Left lung (tissue), 10 donors: Measurements from ENCODE around the gene CDK19. TPM values are rescaled to one million over a fixed set of nuclear protein-coding genes. Genes with fewer than 3 reads are reported as not detected.

Source experiments
- ATAC-seq: fragments of 200-7000 bp; cut with Tn5 transposase; one replicate; pipeline ENCODE4 v1.9.1; 2020; ENCODE audit warnings: moderate library complexity
- DNase-seq, 4 donors: peaks; one replicate each; pipeline ENCODE4 v3.0.0-alpha.2; 2013 to 2020
- H3K27ac ChIP-seq, 2 donors: fragments of 200-600 bp; sonication (generic) in 1 of 2; one replicate each; pipeline versions ENCODE4 v1.5.0 to v1.8.0; 2020 to 2021
- H3K27me3 ChIP-seq, 2 donors: fragments of 200-600 bp; sonication (generic) in 1 of 2; one replicate each; pipeline versions ENCODE4 v1.5.0 to v1.8.0; 2020 to 2021
- H3K36me3 ChIP-seq, 2 donors: fragments of 200-600 bp; sonication (generic) in 1 of 2; one replicate each; pipeline versions ENCODE4 v1.5.0 to v1.8.0; 2020 to 2021
- H3K4me1 ChIP-seq, 2 donors: fragments of 200-600 bp; one replicate each; pipeline ENCODE4 v1.8.0; 2021
- H3K4me3 ChIP-seq, 2 donors: fragments of 200-600 bp; sonication (generic) in 1 of 2; one replicate each; pipeline versions ENCODE4 v1.5.0 to v1.8.0; 2020 to 2021; ENCODE audit warnings: mild to moderate bottlenecking in 1 of 2
- H3K9me3 ChIP-seq, 2 donors: fragments of 200-600 bp; sonication (generic) in 1 of 2; one replicate each; pipeline versions ENCODE4 v1.5.0 to v1.8.0; 2020 to 2021
- intact Hi-C, 2 donors: fragments of 100-400 bp; cut with DNase I; formaldehyde crosslinking; loops; one replicate each; pipeline versions ENCODE4 v1.11.2 to v1.14.2; 2022
- polyA plus RNA-seq, 6 donors: library from polyadenylated mRNA; unstranded; fragments of 120-200 nt; gene quantifications; one replicate each; pipeline ENCODE4 v1.2.1, GENCODE V29; 2013; ENCODE audit not compliant: insufficient read length in 6 of 6
- total RNA-seq, 2 donors: library from RNA; stranded (reverse); fragmentation: NEBNext Ultra II Directional; extraction: Animal tissue kit (Norgen Biotek cat#: 25700); gene quantifications; one replicate each; pipeline ENCODE4 v1.2.1, GENCODE V29; 2021
- TF ChIP-seq, protein P1 (sequence below), 2 donors: fragments of 200-600 bp; sonication (generic) in 1 of 2; IDR thresholded peaks; one replicate each; pipeline versions ENCODE4 v1.5.0 to v1.8.0; 2021; ENCODE audit warnings: antibody characterized with exemption in 2 of 2
- donor health status: DM: no; HTN: yes; CAD: no.
- donor health status: DM: no; HTN: no; CAD: no.

CDK19 gene
- total and polyA plus RNA-seq, 8 donors: 18.4 to 46.1 (median 36.2) TPM

DNA sequence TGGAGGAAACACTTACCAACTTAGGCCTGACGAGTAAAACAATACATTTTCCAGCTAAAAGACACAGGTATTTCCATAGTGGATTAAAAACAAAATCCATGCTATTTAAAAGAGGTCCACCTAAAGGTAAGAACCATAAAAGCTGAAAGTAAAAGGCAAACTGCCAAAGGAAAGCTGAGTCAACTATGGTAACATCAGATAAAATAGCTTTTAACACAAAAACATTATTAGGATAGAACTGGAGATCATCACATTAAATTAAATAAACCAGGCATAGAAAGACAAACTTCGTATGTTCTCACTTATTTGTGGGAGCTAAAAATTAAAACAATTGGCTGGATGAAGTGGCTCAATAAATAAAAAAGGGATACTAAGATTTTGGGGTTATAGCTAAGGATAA, 172.1 kb downstream of the CDK19 start:
- TF ChIP-seq, protein P1, sequence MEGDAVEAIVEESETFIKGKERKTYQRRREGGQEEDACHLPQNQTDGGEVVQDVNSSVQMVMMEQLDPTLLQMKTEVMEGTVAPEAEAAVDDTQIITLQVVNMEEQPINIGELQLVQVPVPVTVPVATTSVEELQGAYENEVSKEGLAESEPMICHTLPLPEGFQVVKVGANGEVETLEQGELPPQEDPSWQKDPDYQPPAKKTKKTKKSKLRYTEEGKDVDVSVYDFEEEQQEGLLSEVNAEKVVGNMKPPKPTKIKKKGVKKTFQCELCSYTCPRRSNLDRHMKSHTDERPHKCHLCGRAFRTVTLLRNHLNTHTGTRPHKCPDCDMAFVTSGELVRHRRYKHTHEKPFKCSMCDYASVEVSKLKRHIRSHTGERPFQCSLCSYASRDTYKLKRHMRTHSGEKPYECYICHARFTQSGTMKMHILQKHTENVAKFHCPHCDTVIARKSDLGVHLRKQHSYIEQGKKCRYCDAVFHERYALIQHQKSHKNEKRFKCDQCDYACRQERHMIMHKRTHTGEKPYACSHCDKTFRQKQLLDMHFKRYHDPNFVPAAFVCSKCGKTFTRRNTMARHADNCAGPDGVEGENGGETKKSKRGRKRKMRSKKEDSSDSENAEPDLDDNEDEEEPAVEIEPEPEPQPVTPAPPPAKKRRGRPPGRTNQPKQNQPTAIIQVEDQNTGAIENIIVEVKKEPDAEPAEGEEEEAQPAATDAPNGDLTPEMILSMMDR (IDR thresholded peaks at IDR 0.05): no peak
- Histone ChIP-seq H3K4me1 (no peaks in the 10 kb centered on the region), H3K9me3 (peaks cover 0 to 3% of the 10 kb centered on the region in 2 donors), H3K4me3 (no peak overlapping the region), H3K36me3 (peaks cover 0 to 14% of the 10 kb centered on the region in 2 donors), H3K27ac (no peak overlapping the region), H3K27me3 (no peaks in the 10 kb centered on the region)
- intact Hi-C loops: no loop called here
- ATAC-seq: no peak
- DNase-seq: no peak

DNA sequence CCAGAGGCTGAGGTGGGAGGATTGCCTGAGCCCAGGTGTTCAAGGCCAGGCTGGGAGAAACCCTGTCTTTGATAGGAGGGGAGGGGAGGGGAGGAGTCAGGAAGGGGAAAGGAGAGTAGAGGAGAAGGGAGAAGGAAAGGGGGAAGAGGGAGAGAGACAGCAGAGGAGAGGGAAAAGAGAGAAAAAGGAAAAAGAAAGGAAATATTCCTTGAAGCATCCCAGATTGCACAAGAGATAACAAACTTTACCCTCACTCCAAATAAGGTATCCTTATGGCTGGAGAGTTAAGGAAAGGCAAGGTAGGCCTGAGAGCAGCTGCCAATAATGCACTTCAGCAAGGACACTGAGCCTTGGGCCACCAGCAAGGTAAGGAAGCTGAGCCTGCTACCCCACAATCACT, 172.6 kb downstream of the CDK19 start:
- H3K27ac ChIP-seq: no peak overlapping the region
- TF ChIP-seq, protein P1 (IDR thresholded peaks at IDR 0.05): no peak
- no peak for DNase-seq
- ATAC-seq: no peak
- no peaks in the 10 kb centered on the region for H3K27me3 ChIP-seq
- no peaks in the 10 kb centered on the region for H3K4me1 ChIP-seq
- peaks cover 0 to 3% of the 10 kb centered on the region in 2 donors for H3K9me3 ChIP-seq
- peaks cover 0 to 14% of the 10 kb centered on the region in 2 donors for H3K36me3 ChIP-seq
- H3K4me3 ChIP-seq: no peak overlapping the region
- intact Hi-C loops: no loop called here

DNA sequence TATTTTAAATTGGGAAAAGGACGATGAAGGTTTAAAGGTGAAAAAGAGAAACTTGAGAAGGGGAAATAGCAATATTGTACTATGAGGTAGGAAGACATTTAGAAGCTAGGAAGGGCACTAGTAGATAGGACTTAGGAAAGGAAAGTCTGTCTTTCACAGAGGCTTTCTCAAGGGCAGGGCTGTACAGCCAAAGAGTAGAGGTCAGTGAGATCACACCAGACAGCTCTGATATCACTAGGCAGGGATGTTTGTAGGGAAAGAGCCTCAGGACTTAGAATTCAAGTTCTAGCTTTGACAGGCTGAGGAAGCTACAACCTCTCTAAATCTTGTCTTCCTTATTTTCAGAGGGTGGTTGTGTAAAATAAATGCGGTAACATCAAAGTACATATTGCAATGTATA, 178.5 kb downstream of the CDK19 start:
- DNase-seq: no peak
- no peaks in the 10 kb centered on the region for H3K9me3 ChIP-seq
- no peak overlapping the region for H3K4me3 ChIP-seq
- no peak for ATAC-seq
- intact Hi-C loops: no loop called here
- H3K4me1 ChIP-seq: no peaks in the 10 kb centered on the region
- no peak overlapping the region for H3K27ac ChIP-seq
- TF ChIP-seq, protein P1 (IDR thresholded peaks at IDR 0.05): no peak
- H3K27me3 ChIP-seq: no peaks in the 10 kb centered on the region
- no peaks in the 10 kb centered on the region for H3K36me3 ChIP-seq

DNA sequence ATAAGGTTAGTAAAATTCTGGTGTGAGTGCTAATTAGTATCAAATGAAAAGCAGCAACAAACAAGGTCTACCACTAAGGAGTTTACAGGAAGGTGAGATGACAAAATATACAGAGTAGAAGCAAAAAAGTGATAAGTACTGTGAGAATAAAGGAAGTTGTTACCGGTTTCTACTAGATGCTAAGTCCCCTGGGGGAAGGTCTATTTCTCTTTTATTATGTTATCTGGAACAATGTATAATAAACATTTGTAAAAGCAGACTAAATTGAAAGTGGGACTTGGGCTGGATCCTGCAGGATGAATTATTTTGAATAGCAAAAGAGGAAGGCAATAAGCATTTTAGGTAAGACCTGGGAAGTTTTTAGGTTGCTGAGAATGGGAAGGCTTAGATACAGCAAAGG, 180.2 kb downstream of the CDK19 start:
- DNase-seq: no peak
- no peak overlapping the region for H3K27ac ChIP-seq
- no peaks in the 10 kb centered on the region for H3K4me1 ChIP-seq
- TF ChIP-seq, protein P1 (IDR thresholded peaks at IDR 0.05): no peak
- H3K9me3 ChIP-seq: no peaks in the 10 kb centered on the region
- intact Hi-C loops: no loop called here
- no peak overlapping the region for H3K4me3 ChIP-seq
- peaks cover 0 to 11% of the 10 kb centered on the region in 2 donors for H3K36me3 ChIP-seq
- H3K27me3 ChIP-seq: no peaks in the 10 kb centered on the region
- no peak for ATAC-seq

DNA sequence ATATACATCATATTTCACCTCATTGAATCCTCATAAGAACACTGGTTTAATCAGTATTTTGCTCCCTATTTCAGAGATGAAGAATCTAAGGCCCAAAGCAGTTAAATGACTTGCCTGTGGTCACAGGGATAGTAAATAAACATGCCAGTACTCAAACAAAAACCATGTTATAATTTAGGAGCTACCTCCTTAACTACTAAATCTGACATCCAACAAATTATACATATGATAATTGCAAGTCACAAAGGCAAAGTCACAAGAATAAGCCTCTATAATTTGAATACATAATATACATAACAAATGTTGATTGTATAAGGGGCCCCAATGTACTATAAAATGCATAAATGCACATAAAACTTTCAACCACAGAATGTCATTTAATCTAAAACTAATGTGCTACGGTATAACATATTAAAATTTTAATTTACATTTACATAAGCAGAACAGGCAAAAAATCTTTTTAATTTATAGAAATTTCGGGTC, 181.5 kb downstream of the CDK19 start:
- ATAC-seq (no peak), DNase-seq (no peak)
- TF ChIP-seq, protein P1 (IDR thresholded peaks at IDR 0.05): no peak
- Histone ChIP-seq H3K9me3 (no peaks in the 10 kb centered on the region), H3K36me3 (peaks cover 0 to 14% of the 10 kb centered on the region in 2 donors), H3K27me3 (no peaks in the 10 kb centered on the region), H3K4me3 (no peak overlapping the region), H3K27ac (no peak overlapping the region), H3K4me1 (no peaks in the 10 kb centered on the region)
- intact Hi-C loops: no loop called here
